Ascending aorta (tissue), 2 donors: ENCODE measurements around the gene PAPPA. TPM values are rescaled to one million over a fixed set of nuclear protein-coding genes. Genes with fewer than 3 reads are reported as not detected.

Experiments used
- DNase-seq, 2 donors: peaks; one replicate each; pipeline ENCODE4 v3.0.0-alpha.2; 2019; ENCODE audit warnings: low spot score in 2 of 2
- H3K27ac ChIP-seq, 2 donors: fragments of 200-600 bp; sonication (generic); one replicate each; pipeline ENCODE4 v1.5.1; 2016 to 2017; ENCODE audit warnings: mild to moderate bottlenecking in 1 of 2
- H3K27me3 ChIP-seq: fragments of 200-600 bp; sonication (generic); one replicate; pipeline ENCODE4 v1.5.1; 2017
- H3K36me3 ChIP-seq, 2 donors: fragments of 200-600 bp; sonication (generic); one replicate each; pipeline ENCODE4 v1.5.1; 2016
- H3K4me1 ChIP-seq, 2 donors: fragments of 200-600 bp; sonication (generic); one replicate each; pipeline ENCODE4 v1.5.1; 2016 to 2017; ENCODE audit warnings: mild to moderate bottlenecking in 1 of 2
- H3K4me3 ChIP-seq, 2 donors: fragments of 200-600 bp; sonication (generic); one replicate each; pipeline ENCODE4 v1.5.1; 2016 to 2017; ENCODE audit warnings: mild to moderate bottlenecking in 1 of 2
- H3K9me3 ChIP-seq, 2 donors: fragments of 200-600 bp; sonication (generic); one replicate each; pipeline ENCODE4 v1.5.1; 2016
- CTCF ChIP-seq, 3 experiments: fragments of 200-600 bp in 2 of 3; fragments of 450-650 bp in 1 of 3; sonication (generic) in 2 of 3; IDR thresholded peaks; one replicate each; pipeline ENCODE4 v1.5.1; 2016 to 2019; ENCODE audit warnings: antibody characterized with exemption in 3 of 3, mild to moderate bottlenecking in 1 of 3, moderate library complexity in 1 of 3
- intact Hi-C: fragments of 100-400 bp; cut with DNase I; formaldehyde crosslinking; loops from one replicate; pipeline ENCODE4 v1.15.1; 2023
- total RNA-seq: library from RNA; depleted of rRNA; stranded (reverse); fragments of >200 nt; gene quantifications from one replicate; pipeline ENCODE4 v1.1.0, GENCODE V29; 2016

PAPPA gene
- 6.0 TPM for total RNA-seq

GRCh38 chr9:116153765-116154333 is at the start of gene PAPPA:
Gene PAPPA (plus strand): TSS chr9:116153791. CDS start chr9:116154173, 382 bp downstream.
- Histone ChIP-seq H3K4me1 (peaks cover 0 to 9% of the 10 kb centered on the region in 2 donors), H3K27ac (peak within 1 kb of the TSS; percentile 86 to 89), H3K9me3 (no peaks in the 10 kb centered on the region), H3K27me3 (no peaks in the 10 kb centered on the region), H3K36me3 (no peaks in the 10 kb centered on the region), H3K4me3 (peak within 1 kb of the TSS; percentile 69 to 86)
- DNase-seq, result no peak
- intact Hi-C loops, result loop anchor here (1.0 to 10.0 kb wide), 6 partner anchors 212 to 1759 kb away; no protein-coding TSS in a partner anchor
- TF ChIP-seq CTCF (IDR thresholded peaks at IDR 0.05), result no peak

- Histone ChIP-seq H3K9me3 (no peaks in the 10 kb centered on the region), H3K27me3 (no peaks in the 10 kb centered on the region), H3K4me1 (no peaks in the 10 kb centered on the region), H3K27ac (no peak overlapping the region), H3K4me3 (no peak overlapping the region), H3K36me3 (no peaks in the 10 kb centered on the region)
- no peak for DNase-seq
- TF ChIP-seq CTCF (IDR thresholded peaks at IDR 0.05), result no peak
- intact Hi-C loops, result no loop called here
Measured at GRCh38 chr9:116103976-116104820, 49.4 kb upstream of the PAPPA start.

GRCh38 chr9:116112236-116112635 is 41.4 kb upstream of the PAPPA start:
- Histone ChIP-seq H3K36me3 (no peaks in the 10 kb centered on the region), H3K9me3 (no peaks in the 10 kb centered on the region), H3K4me3 (no peak overlapping the region), H3K27me3 (no peaks in the 10 kb centered on the region), H3K4me1 (no peaks in the 10 kb centered on the region), H3K27ac (no peak overlapping the region)
- DNase-seq, result no peak
- peak in 1 of 3 experiments; percentile 5 for TF ChIP-seq CTCF (IDR thresholded peaks at IDR 0.05)
- intact Hi-C loops, result no loop called here

GRCh38 chr9:116115761-116116353 is 37.7 kb upstream of the PAPPA start:
- H3K9me3 ChIP-seq, result no peaks in the 10 kb centered on the region
- no peak overlapping the region for H3K27ac ChIP-seq
- H3K36me3 ChIP-seq, result no peaks in the 10 kb centered on the region
- no peak for TF ChIP-seq CTCF (IDR thresholded peaks at IDR 0.05)
- DNase-seq, result no peak
- intact Hi-C loops, result no loop called here
- H3K4me3 ChIP-seq, result no peak overlapping the region
- no peaks in the 10 kb centered on the region for H3K27me3 ChIP-seq
- no peaks in the 10 kb centered on the region for H3K4me1 ChIP-seq

GRCh38 chr9:116116393-116116792 is 37.2 kb upstream of the PAPPA start:
- no peak for DNase-seq
- Histone ChIP-seq H3K9me3 (no peaks in the 10 kb centered on the region), H3K4me1 (no peaks in the 10 kb centered on the region), H3K4me3 (no peak overlapping the region), H3K27me3 (no peaks in the 10 kb centered on the region), H3K36me3 (no peaks in the 10 kb centered on the region), H3K27ac (no peak overlapping the region)
- TF ChIP-seq CTCF (IDR thresholded peaks at IDR 0.05), result no peak
- intact Hi-C loops, result no loop called here
